Activated B cell treated with CpG ODN at 0.5 μM for 24 hours (primary cell): ENCODE data around the gene MORC1. TPM values are rescaled to one million over a fixed set of nuclear protein-coding genes. Genes with fewer than 3 reads are reported as not detected.
"Not testable (repeated sequence)": the region's sequence is repeated elsewhere in the genome, so short reads cannot be mapped to it uniquely, and the experiment has no call there.

Source experiments
- ATAC-seq: fragments of 200-7000 bp; cut with Tn5 transposase; one replicate; pipeline ENCODE4 v1.10.0; 2021; ENCODE audit warnings: low read depth, mild to moderate bottlenecking, moderate library complexity
- CTCF ChIA-PET: fragments of 350-600 bp; sonication (Branson Sonifier 250); formaldehyde crosslinking; loops from one replicate; lab custom pipeline; 2021; ENCODE audit warnings: antibody characterized with exemption; lab: Charles Lee
- POLR2A ChIA-PET: fragments of 350-600 bp; sonication (Branson Sonifier 250); formaldehyde crosslinking; loops from one replicate; lab custom pipeline; 2021; ENCODE audit warnings: antibody characterized with exemption; lab: Charles Lee
- DNase-seq: peaks from one replicate; pipeline ENCODE4 v3.0.0; 2022
- H3K27ac Mint-ChIP-seq: one replicate; pipeline ENCODE4 v1.8.0; 2020; ENCODE audit warnings: mixed read lengths
- H3K27me3 Mint-ChIP-seq: one replicate; pipeline ENCODE4 v1.8.0; 2021; ENCODE audit warnings: mixed read lengths
- H3K36me3 Mint-ChIP-seq: one replicate; pipeline ENCODE4 v1.8.0; 2021; ENCODE audit warnings: low read depth, mixed read lengths
- H3K4me1 Mint-ChIP-seq: one replicate; pipeline ENCODE4 v1.8.0; 2021; ENCODE audit warnings: mixed read lengths
- H3K4me3 Mint-ChIP-seq: one replicate; pipeline ENCODE4 v1.8.0; 2020; ENCODE audit warnings: mild to moderate bottlenecking, mixed read lengths
- H3K9me3 Mint-ChIP-seq: one replicate; pipeline ENCODE4 v1.8.0; 2020; ENCODE audit warnings: mixed read lengths
- intact Hi-C: fragments of 100-400 bp; cut with micrococcal nuclease; formaldehyde crosslinking; loops from one replicate; pipeline ENCODE4 v1.15.1; 2024
- total RNA-seq: library from RNA; stranded (reverse); gene quantifications from 2 replicates; pipeline ENCODE4 v1.2.3, GENCODE V29; 2022
- TF ChIP-seq, protein P1 (sequence below): fragments of 200-600 bp; IDR thresholded peaks from one replicate; pipeline ENCODE4 v1.8.0; 2022; ENCODE audit warnings: antibody characterized with exemption, mild to moderate bottlenecking

MORC1 gene
- total RNA-seq, 1 donor from 2014 or later: not detected

DNA sequence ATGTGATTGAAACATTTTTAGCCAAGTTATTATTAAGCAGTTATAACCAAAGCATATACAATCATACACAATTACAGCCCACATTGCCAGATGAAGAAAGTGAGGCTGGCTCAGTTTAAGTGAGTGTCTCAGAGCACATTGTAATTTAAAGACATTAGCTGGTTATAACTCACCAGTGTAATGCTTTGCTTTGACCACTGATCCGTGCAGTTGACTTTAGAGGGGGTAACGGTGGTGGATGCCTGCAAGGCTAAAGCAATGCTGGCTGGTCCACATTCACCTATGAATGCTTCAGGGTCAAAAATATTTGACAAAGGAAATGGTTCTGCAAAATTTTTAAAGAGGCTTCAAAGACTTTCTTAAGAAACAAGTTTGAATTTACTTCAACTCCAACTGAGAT lies 19.8 kb upstream of the MORC1 start:
- Mint-ChIP-seq H3K27me3 (no peaks in the 10 kb centered on the region), H3K36me3 (no peaks in the 10 kb centered on the region), H3K9me3 (no peaks in the 10 kb centered on the region), H3K4me1 (no peaks in the 10 kb centered on the region), H3K27ac (no peak overlapping the region), H3K4me3 (no peak overlapping the region)
- ChIA-PET CTCF (no interaction called here), POLR2A (no interaction called here)
- DNase-seq (no peak), ATAC-seq (no peak)
- TF ChIP-seq, protein P1, sequence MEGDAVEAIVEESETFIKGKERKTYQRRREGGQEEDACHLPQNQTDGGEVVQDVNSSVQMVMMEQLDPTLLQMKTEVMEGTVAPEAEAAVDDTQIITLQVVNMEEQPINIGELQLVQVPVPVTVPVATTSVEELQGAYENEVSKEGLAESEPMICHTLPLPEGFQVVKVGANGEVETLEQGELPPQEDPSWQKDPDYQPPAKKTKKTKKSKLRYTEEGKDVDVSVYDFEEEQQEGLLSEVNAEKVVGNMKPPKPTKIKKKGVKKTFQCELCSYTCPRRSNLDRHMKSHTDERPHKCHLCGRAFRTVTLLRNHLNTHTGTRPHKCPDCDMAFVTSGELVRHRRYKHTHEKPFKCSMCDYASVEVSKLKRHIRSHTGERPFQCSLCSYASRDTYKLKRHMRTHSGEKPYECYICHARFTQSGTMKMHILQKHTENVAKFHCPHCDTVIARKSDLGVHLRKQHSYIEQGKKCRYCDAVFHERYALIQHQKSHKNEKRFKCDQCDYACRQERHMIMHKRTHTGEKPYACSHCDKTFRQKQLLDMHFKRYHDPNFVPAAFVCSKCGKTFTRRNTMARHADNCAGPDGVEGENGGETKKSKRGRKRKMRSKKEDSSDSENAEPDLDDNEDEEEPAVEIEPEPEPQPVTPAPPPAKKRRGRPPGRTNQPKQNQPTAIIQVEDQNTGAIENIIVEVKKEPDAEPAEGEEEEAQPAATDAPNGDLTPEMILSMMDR: no peak
- intact Hi-C loops: no loop called here

DNA sequence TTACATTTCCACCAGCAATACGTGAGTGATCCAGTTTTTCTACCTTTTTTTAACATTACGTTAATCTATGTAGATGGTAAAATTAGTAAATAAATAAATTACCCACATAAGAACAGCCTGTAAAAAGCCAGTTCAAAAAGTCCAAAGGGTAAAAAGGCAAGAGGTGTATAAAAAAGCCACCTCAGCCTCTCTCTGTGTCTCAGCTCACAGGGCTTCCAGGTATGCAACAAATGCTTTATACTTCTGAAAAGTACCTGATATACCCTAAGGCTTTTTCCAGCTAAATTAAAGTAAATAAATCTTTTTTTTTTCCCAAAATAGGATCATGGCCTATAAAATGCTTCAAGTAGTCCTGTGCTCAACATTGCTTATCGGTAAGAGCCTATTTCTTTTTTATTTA lies 18.6 kb upstream of the MORC1 start, which contains the start of gene C3orf85:
C3orf85 (plus strand) TSS at position 197 of the 400 bp plus-strand sequence; CDS start at position 326, 129 bp downstream.
- ChIA-PET CTCF (no interaction called here), POLR2A (no interaction called here)
- DNase-seq (no peak), ATAC-seq (no peak)
- no peaks in the 10 kb centered on the region for H3K36me3 Mint-ChIP-seq
- no peak within 1 kb of the TSS for H3K4me3 Mint-ChIP-seq
- TF ChIP-seq, protein P1: no peak
- H3K9me3 Mint-ChIP-seq: no peaks in the 10 kb centered on the region
- no peaks in the 10 kb centered on the region for H3K4me1 Mint-ChIP-seq
- no peaks in the 10 kb centered on the region for H3K27me3 Mint-ChIP-seq
- H3K27ac Mint-ChIP-seq: no peak within 1 kb of the TSS
- intact Hi-C loops: no loop called here

DNA sequence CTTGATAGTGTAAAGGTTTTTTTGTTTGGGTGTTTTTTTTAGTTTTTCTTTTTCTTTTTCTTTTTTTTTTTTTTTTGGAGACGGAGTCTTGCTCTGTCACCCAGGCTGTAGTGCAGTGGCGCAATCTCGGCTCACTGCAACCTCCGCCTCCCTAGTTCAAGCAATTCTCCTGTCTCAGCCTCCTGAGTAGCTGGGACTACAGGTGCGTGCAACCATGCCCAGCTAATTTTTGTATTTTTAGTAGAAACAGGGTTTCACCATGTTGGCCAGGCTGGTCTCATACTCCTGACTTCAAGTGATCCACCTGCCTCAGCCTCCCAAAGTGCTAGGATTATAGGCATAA lies 15.5 kb upstream of the MORC1 start:
- H3K4me3 Mint-ChIP-seq, CTCF ChIA-PET, ATAC-seq: not testable (repeated sequence)

DNA sequence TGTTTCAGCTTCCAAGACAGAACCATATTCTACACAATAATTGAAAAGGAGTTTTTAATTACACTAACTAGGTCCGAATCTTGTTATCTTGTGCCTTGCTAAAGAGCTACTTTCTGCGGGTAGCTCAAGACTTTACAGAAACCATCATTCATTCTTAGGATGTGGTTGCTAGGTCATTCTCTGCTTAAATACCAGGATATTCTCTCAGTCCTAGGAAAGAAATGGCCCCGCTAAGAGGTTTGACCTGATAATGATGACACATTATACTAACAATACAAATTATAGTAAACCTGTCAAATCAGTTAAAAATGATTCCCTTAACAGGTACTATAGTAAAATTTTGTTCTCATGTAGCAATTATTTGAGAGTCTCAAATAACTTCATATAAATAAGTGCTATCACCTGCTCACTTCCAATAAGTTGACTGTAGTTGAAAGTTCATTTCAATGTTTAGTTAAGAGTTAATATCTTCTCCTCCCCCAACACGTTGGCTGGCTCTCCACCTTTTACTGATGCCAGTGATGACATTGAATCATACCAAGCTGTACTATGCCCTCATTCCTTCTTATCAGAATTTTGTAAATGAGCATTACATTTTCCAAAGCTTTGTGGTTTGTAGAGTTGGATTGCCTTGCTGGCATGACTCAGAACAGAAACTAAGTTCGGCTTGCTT lies 15.0 kb upstream of the MORC1 start:
- Mint-ChIP-seq H3K36me3 (no peaks in the 10 kb centered on the region), H3K4me3 (no peak overlapping the region), H3K4me1 (no peaks in the 10 kb centered on the region), H3K27me3 (no peaks in the 10 kb centered on the region), H3K9me3 (peaks cover 3% of the 10 kb centered on the region), H3K27ac (no peak overlapping the region)
- intact Hi-C loops: no loop called here
- TF ChIP-seq, protein P1: no peak
- ChIA-PET POLR2A (no interaction called here), CTCF (no interaction called here)
- DNase-seq: no peak
- no peak for ATAC-seq

More for the DNA sequence above, 15.5 kb upstream of the MORC1 start:
- H3K36me3 Mint-ChIP-seq, POLR2A ChIA-PET, DNase-seq, H3K4me1 Mint-ChIP-seq, H3K27ac Mint-ChIP-seq, intact Hi-C loops, H3K27me3 Mint-ChIP-seq, H3K9me3 Mint-ChIP-seq: not testable (repeated sequence)

DNA sequence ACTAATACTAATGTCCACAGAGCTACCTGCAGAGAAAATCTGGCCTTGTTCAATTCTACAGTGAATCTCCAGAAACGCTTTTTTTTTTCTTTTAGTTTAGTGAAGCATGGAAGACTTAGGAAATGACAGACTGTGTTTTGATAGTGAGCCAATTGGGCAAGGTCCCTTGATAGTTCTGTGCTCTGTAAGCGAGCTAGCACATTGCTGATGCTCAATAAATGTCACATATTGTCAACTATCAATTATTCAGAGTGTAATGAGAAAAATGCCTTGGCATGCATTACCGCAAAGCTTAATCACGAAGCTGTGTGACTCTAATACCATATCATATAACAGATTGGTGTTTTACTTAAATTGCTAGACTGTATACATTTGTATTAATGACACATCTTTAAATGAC lies 13.3 kb upstream of the MORC1 start:
- H3K4me3 Mint-ChIP-seq: no peak overlapping the region
- no peak overlapping the region for H3K27ac Mint-ChIP-seq
- intact Hi-C loops: no loop called here
- POLR2A ChIA-PET: no interaction called here
- ATAC-seq: no peak
- peaks cover 3% of the 10 kb centered on the region for H3K9me3 Mint-ChIP-seq
- H3K4me1 Mint-ChIP-seq: no peaks in the 10 kb centered on the region
- no peaks in the 10 kb centered on the region for H3K27me3 Mint-ChIP-seq
- TF ChIP-seq, protein P1: no peak
- no peaks in the 10 kb centered on the region for H3K36me3 Mint-ChIP-seq
- DNase-seq: no peak
- CTCF ChIA-PET: no interaction called here

DNA sequence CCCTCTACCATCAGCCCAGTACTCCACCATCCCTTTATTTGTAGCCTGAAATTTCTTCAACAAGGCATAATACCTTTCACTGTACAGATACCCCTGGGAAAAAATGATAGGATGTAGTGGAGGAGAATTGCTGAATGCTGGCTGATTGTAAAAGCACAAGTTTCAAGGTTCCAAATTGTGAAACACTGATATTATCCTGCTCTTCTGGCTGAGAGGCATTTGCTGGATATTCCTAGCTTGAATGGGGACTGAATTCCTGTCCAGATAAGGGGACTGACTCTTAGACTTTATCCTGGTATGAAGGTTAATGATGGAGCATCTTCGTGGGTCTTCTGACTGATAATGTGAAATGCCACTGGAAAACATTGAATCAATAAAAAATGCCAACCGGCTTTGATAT lies 9.6 kb upstream of the MORC1 start:
- POLR2A ChIA-PET: no interaction called here
- H3K9me3 Mint-ChIP-seq: peaks cover 3% of the 10 kb centered on the region
- intact Hi-C loops: no loop called here
- no peaks in the 10 kb centered on the region for H3K36me3 Mint-ChIP-seq
- no peak overlapping the region for H3K4me3 Mint-ChIP-seq
- peaks cover 5% of the 10 kb centered on the region for H3K4me1 Mint-ChIP-seq
- H3K27ac Mint-ChIP-seq: no peak overlapping the region
- H3K27me3 Mint-ChIP-seq: no peaks in the 10 kb centered on the region
- no peak for DNase-seq
- TF ChIP-seq, protein P1: no peak
- no peak for ATAC-seq
- CTCF ChIA-PET: no interaction called here
